Activated CD8-positive, alpha-beta memory T cell treated with anti-CD3 and anti-CD28 coated beads for 4 hours (primary cell): ENCODE results near the gene MPDU1.
"Not testable (repeated sequence)": the region's sequence is repeated elsewhere in the genome, so short reads cannot be mapped to it uniquely, and the experiment has no call there.

Experiments used
- DNase-seq, 2 donors: peaks; one replicate each; pipeline ENCODE4 v3.0.0-alpha.2; 2020; ENCODE audit warnings: low read depth in 2 of 2

Gene MPDU1

GRCh38 chr17:7614425-7615264 is 31.0 kb downstream of the MPDU1 start, which contains the start of gene FXR2:
Gene FXR2, minus strand, starts transcription at chr17:7614897. Its CDS starts 365 bp downstream, at chr17:7614532.
- DNase-seq: peak; percentile 97 to 99

GRCh38 chr17:7615265-7615747 is 31.7 kb downstream of the MPDU1 start:
- no peak for DNase-seq

DNA sequence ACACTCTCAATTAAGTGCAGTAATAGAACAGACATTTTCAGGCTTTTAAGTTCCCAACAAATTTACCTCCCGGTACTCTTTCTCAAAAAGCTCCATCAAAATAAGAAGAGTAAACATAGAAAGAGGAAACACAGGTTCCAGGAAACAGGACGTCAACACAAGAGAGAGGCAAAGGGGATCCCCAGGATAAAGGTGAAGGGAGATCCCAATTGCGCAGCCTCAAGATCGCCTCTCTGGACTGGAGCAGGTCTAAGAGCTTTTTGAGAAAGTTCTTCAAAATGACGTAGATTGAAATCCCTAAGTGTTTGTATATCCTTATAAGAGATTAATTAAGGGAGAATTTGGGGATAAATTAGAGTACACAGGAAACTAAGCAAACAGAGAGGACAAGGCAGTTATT is 35.0 kb downstream of the MPDU1 start:
- DNase-seq: no peak

DNA sequence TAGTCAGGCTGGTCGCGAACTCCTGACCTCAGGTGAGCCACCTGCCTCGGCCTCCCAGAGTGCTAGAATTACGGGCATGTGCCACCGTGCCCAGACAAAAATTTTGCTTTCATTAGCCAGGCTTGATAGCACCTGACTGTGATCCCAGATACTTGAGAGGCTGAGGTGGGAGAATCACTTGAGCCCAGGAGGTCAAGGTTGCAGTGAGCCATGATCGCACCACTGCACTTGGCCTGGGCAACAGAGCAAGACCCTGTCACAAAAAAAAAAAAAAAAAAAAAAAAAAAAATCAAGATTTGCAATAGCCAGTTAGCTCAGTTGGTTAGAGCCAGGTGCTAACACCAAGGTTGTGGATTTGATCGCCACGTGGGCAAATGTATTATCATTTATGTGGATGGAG is 37.2 kb downstream of the MPDU1 start:
- DNase-seq: no peak

- DNase-seq: no peak
Observed at GRCh38 chr17:7623661-7624060, 40.0 kb downstream of the MPDU1 start.

GRCh38 chr17:7625749-7626148 is 42.1 kb downstream of the MPDU1 start:
- DNase-seq: not testable (repeated sequence)

DNA sequence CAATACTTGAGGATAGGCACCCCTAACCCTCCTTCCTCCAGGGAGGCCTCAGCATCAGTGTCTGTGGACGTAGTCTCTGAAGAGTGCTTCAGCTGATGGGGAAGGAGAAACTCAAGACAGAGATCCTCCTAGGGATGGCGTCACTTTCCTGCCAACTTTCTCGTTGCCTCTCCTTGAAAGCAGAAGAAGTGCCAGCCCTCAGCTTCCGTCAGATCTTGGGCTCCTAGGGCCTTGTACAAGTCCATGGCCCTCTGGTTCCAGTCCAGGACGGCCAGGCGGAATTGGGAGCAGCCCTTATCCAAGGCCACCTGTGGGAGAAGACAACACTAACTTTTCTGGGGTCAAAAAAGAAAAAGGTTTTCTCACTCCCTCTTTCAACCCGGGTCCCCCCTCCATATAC is 42.7 kb downstream of the MPDU1 start:
- DNase-seq: no peak

DNA sequence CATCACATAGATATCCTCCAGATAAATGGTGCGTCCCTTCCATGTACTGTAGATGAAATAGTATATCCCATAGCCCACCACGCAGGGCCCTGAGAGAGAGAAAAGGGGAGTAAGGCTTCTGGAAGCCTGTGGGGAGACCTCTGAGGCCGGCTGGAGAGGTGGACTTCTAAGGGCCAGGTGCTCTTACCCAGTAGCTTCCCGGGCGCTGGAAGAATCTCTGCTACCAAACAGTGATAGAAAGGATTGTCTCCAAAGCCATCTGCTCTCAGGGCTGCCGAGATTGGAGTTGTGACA is 43.3 kb downstream of the MPDU1 start:
- no peak for DNase-seq

GRCh38 chr17:7627250-7628121 is 43.8 kb downstream of the MPDU1 start, which contains the start of gene SAT2:
Gene SAT2, minus strand, starts transcription at chr17:7627821. Its CDS starts 186 bp downstream, at chr17:7627635.
- DNase-seq: peak; percentile 80

- no peak for DNase-seq
Observed at GRCh38 chr17:7629939-7630571, 46.4 kb downstream of the MPDU1 start, which contains the start of gene SHBG. Gene SHBG, plus strand, starts transcription at chr17:7630135. Its CDS starts 38 bp downstream, at chr17:7630173.

GRCh38 chr17:7631398-7632380 is 48.0 kb downstream of the MPDU1 start:
- DNase-seq: no peak

GRCh38 chr17:7632492-7632894 is 48.8 kb downstream of the MPDU1 start:
- no peak for DNase-seq

DNA sequence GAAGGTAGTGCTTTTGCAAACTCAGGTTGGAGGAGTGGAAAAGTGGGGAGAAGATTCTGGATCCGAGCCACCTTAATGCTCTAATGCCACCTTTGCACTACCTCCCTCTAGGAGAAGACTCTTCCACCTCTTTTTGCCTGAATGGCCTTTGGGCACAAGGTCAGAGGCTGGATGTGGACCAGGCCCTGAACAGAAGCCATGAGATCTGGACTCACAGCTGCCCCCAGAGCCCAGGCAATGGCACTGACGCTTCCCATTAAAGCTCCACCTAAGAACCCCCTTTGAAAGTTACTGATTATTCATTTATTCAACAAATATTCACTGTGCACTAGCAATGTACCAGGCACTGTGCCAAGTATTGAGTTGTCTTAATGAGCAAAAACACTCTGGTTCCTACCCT is 49.4 kb downstream of the MPDU1 start:
- no peak for DNase-seq

GRCh38 chr17:7634384-7634783 is 50.7 kb downstream of the MPDU1 start:
- no peak for DNase-seq

DNA sequence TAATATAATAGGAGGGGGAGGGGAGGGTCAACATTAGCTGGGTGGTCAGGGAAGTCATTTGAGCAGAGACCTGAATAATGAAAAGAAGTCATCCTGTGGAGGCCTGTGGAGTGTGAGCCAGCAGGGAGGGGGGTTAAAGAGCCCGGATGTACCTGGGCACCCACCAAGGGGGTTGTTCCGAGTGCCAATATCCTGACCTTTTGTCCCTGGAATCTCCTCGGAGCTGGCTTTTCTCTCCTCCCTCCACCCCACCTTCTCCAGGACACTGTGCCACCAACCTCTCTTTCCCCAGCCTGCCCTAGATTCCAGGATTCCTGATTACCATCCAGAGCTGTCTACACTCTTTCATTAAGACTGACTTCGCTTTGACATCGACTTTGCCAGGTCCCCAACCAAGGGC is 52.5 kb downstream of the MPDU1 start:
- DNase-seq: no peak
